A673 (cell line): Measurements from ENCODE around the gene NIT2. TPM values are rescaled to one million over a fixed set of nuclear protein-coding genes. Genes with fewer than 3 reads are reported as not detected.

ENCODE experiments used
- BruUV-seq: library from RNA; stranded (reverse); fragments of 400-500 nt; replicated peaks from 2 replicates; lab custom pipeline; 2021; lab: Mats Ljungman, UMichigan
- CTCF ChIA-PET: fragments of 300-600 bp; sonication (Branson Sonifier 250); formaldehyde crosslinking; loops from one replicate; lab custom pipeline; 2022; ENCODE audit warnings: antibody characterized with exemption; lab: Charles Lee
- POLR2A ChIA-PET: fragments of 300-600 bp; sonication (Branson Sonifier 250); formaldehyde crosslinking; loops from one replicate; lab custom pipeline; 2022; ENCODE audit warnings: antibody characterized with exemption; ENCODE audit not compliant: low non-redundant PET; lab: Charles Lee
- DNase-seq: peaks from one replicate; pipeline ENCODE4 v3.0.0-alpha.2; 2015; ENCODE audit warnings: low spot score
- H3K27ac ChIP-seq: fragments of 200-600 bp; sonication (generic); 2 replicates; pipeline ENCODE4 v1.5.1; 2016; ENCODE audit warnings: mixed run types, low read depth, mild to moderate bottlenecking, mixed read lengths, antibody characterized with exemption, low read length; ENCODE audit not compliant: poor library complexity, severe bottlenecking
- H3K27me3 ChIP-seq: fragments of 200-600 bp; sonication (generic); replicated peaks from 2 replicates; pipeline ENCODE4 v1.6.1; 2017; ENCODE audit warnings: mixed run types, low read depth, mild to moderate bottlenecking, mixed read lengths, antibody characterized with exemption, low read length; ENCODE audit not compliant: insufficient read depth, poor library complexity
- H3K36me3 ChIP-seq: fragments of 200-600 bp; sonication (generic); 2 replicates; pipeline ENCODE4 v1.6.1; 2016; ENCODE audit warnings: mixed run types, mild to moderate bottlenecking, mixed read lengths, antibody characterized with exemption, low read length; ENCODE audit not compliant: insufficient read depth, poor library complexity, severe bottlenecking
- H3K4me1 ChIP-seq: fragments of 200-600 bp; sonication (generic); 2 replicates; pipeline ENCODE4 v1.6.1; 2017; ENCODE audit warnings: mixed run types, mild to moderate bottlenecking, mixed read lengths, antibody characterized with exemption, low read length; ENCODE audit not compliant: insufficient read depth, poor library complexity, severe bottlenecking
- H3K4me3 ChIP-seq: fragments of 200-600 bp; sonication (generic); 2 replicates; pipeline ENCODE4 v1.5.1; 2016; ENCODE audit warnings: low read depth, mixed run types, mild to moderate bottlenecking, mixed read lengths, low read length; ENCODE audit not compliant: poor library complexity, severe bottlenecking
- H3K9me3 ChIP-seq: fragments of 200-600 bp; sonication (generic); 2 replicates; pipeline ENCODE4 v1.6.1; 2016; ENCODE audit warnings: mixed run types, low read depth, mild to moderate bottlenecking, mixed read lengths, antibody characterized with exemption, low read length; ENCODE audit not compliant: poor library complexity, severe bottlenecking
- EZH2 ChIP-seq: fragments of 200-600 bp; sonication (generic); IDR thresholded peaks from 2 replicates; pipeline ENCODE4 v1.6.1; 2017; ENCODE audit warnings: borderline replicate concordance, low read depth, mild to moderate bottlenecking, mixed read lengths, antibody characterized with exemption, low read length; ENCODE audit not compliant: poor library complexity, severe bottlenecking
- intact Hi-C: fragments of 100-400 bp; cut with micrococcal nuclease; formaldehyde crosslinking; loops from one replicate; pipeline ENCODE4 v1.10.0; 2022; ENCODE audit not compliant: unreplicated experiment
- total RNA-seq: library from RNA; stranded (reverse); gene quantifications from 2 replicates; pipeline ENCODE4 v1.2.3, GENCODE V29; 2021
- TF ChIP-seq, protein P1 (sequence below): fragments of 300-800, 200-600 bp; sonication (generic); conservative IDR thresholded peaks from 2 replicates; pipeline ENCODE4 v1.5.1; 2017; ENCODE audit warnings: low read depth, mild to moderate bottlenecking, antibody characterized with exemption, low read length, moderate library complexity, mixed read lengths

The NIT2 gene
- total RNA-seq, 1 experiment from 2014 or later, result 57.0 TPM

DNA sequence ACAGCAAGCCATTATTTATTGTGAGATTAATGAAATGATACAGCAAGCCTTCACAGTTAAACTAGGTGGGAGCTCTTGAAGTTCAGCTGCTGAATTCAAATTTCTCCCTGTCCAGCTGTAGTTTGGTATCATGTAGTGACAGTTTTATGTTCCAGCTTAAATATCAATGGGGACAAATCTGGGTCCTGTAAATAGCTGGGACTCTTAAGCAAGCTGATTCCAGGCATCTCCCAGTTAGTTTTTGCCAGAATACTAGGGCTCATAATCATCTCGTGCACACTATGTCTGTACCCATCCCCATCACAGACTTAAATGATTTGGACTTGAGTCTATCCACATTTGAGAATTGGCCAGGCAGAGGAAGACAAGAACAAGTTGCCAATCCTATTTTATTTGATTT, 27.9 kb upstream of the NIT2 start:
- ChIA-PET POLR2A (no interaction called here), CTCF (no interaction called here)
- Histone ChIP-seq H3K4me1 (peaks cover 2% of the 10 kb centered on the region), H3K9me3 (no peaks in the 10 kb centered on the region), H3K4me3 (no peak overlapping the region), H3K36me3 (no peaks in the 10 kb centered on the region), H3K27me3 (no peaks in the 10 kb centered on the region), H3K27ac (no peak overlapping the region)
- TF ChIP-seq, protein P1, sequence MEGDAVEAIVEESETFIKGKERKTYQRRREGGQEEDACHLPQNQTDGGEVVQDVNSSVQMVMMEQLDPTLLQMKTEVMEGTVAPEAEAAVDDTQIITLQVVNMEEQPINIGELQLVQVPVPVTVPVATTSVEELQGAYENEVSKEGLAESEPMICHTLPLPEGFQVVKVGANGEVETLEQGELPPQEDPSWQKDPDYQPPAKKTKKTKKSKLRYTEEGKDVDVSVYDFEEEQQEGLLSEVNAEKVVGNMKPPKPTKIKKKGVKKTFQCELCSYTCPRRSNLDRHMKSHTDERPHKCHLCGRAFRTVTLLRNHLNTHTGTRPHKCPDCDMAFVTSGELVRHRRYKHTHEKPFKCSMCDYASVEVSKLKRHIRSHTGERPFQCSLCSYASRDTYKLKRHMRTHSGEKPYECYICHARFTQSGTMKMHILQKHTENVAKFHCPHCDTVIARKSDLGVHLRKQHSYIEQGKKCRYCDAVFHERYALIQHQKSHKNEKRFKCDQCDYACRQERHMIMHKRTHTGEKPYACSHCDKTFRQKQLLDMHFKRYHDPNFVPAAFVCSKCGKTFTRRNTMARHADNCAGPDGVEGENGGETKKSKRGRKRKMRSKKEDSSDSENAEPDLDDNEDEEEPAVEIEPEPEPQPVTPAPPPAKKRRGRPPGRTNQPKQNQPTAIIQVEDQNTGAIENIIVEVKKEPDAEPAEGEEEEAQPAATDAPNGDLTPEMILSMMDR, result no peak
- no peak for TF ChIP-seq EZH2
- DNase-seq, result no peak
- no TSS peak for BruUV-seq
- intact Hi-C loops, result no loop called here

DNA sequence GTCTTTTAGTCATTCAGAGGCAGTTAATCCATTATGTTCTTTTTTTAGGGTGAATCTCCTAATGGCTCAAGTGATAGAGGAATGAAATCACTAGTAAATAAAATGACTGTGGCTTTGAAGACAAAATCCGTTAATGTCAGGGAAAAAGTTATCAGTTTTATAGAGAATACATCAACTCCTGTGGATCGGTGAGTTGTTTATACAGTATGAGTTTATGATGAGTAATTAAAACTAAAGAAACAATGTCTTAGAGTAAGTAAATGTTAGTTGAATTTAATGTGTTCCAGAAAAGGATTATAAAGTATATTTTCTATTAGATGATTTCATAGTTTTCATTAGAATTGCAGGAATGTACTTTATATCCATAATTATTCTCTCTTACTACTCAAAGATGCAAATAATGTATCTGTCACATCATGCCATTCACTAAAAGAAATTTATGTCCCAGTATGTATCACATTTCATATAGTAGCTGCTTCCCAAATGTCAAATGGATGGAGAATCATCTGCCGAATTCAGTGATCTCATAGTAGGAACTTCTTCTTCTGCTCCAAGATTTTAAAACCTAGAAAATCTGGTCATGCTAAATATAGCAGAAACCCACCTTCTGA, 24.1 kb upstream of the NIT2 start:
- POLR2A ChIA-PET, result no interaction called here
- intact Hi-C loops, result loop anchor here (10.0 kb wide), 1 partner anchor 154 kb away; no protein-coding TSS in a partner anchor

DNA sequence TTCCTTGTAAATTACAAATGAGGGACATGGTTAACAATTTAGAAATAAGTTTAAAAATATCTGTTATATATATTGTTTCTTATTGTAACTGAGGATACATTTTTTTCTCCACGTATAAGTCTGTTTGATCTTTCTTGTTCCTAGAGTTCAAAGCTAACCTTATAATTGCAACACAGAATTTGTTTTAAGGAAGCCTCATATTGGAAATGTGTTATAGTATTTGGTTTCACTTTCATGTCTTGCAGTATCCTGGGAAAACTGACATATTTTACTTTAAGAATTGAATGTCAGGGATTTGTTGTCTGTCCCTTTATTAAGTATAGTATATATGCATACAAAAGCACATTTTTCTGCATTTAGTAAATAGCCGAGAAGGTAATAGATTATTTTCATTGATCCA, 23.5 kb upstream of the NIT2 start:
- ChIA-PET POLR2A (no interaction called here), CTCF (no interaction called here)
- no peak overlapping the region for H3K4me3 ChIP-seq
- no peaks in the 10 kb centered on the region for H3K9me3 ChIP-seq
- intact Hi-C loops, result loop anchor here (10.0 kb wide), 1 partner anchor 154 kb away; no protein-coding TSS in a partner anchor
- H3K36me3 ChIP-seq, result no peaks in the 10 kb centered on the region
- no peaks in the 10 kb centered on the region for H3K27me3 ChIP-seq
- peaks cover 5% of the 10 kb centered on the region for H3K4me1 ChIP-seq
- TF ChIP-seq EZH2, result no peak
- TF ChIP-seq, protein P1, result no peak
- no TSS peak for BruUV-seq
- no peak overlapping the region for H3K27ac ChIP-seq
- no peak for DNase-seq

More for the DNA sequence above, 24.1 kb upstream of the NIT2 start:
- no peak for DNase-seq
- Histone ChIP-seq H3K27ac (no peak overlapping the region), H3K4me3 (no peak overlapping the region), H3K27me3 (no peaks in the 10 kb centered on the region), H3K9me3 (no peaks in the 10 kb centered on the region), H3K36me3 (no peaks in the 10 kb centered on the region), H3K4me1 (peaks cover 5% of the 10 kb centered on the region)
- TF ChIP-seq EZH2, result no peak
- TF ChIP-seq, protein P1, result no peak
- CTCF ChIA-PET, result no interaction called here
- no TSS peak for BruUV-seq
